ENCODE results near the gene DDX23.
A peak's percentile ranks its signal among the peaks of the same experiment; 100 is the strongest.
"Not testable (repeated sequence)": the region's sequence is repeated elsewhere in the genome, so short reads cannot be mapped to it uniquely, and the experiment has no call there.

DDX23 gene

GRCh38 chr12:48851883-48852733, at the start of gene DDX23:
DDX23 (minus strand) TSS chr12:48852163; CDS start chr12:48845782, 6,381 bp downstream.
- DNase-seq = peak; percentile 97 to 98

- DNase-seq = no peak
Measured at GRCh38 chr12:48901278-48901677, 49.3 kb upstream of the DDX23 start.

- no peak for DNase-seq
Measured at GRCh38 chr12:48899651-48900050, 47.7 kb upstream of the DDX23 start.

- DNase-seq = no peak
Measured at GRCh38 chr12:48894271-48894670, 42.3 kb upstream of the DDX23 start.

GRCh38 chr12:48890657-48891418, 38.9 kb upstream of the DDX23 start:
- peak; percentile 70 to 81 for DNase-seq

GRCh38 chr12:48889679-48890078, 37.7 kb upstream of the DDX23 start:
- no peak for DNase-seq

GRCh38 chr12:48883305-48884161, 31.6 kb upstream of the DDX23 start:
- no peak for DNase-seq

GRCh38 chr12:48882972-48883304, 31.0 kb upstream of the DDX23 start:
- no peak for DNase-seq

GRCh38 chr12:48882315-48882687, 30.3 kb upstream of the DDX23 start:
- no peak for DNase-seq

GRCh38 chr12:48881686-48882314, 29.8 kb upstream of the DDX23 start:
- no peak for DNase-seq

- DNase-seq = no peak
Measured at GRCh38 chr12:48880647-48881046, 28.7 kb upstream of the DDX23 start.

- no peak for DNase-seq
Measured at GRCh38 chr12:48878548-48878947, 26.6 kb upstream of the DDX23 start.

- no peak for DNase-seq
Measured at GRCh38 chr12:48875944-48876515, 24.1 kb upstream of the DDX23 start.

- not testable (repeated sequence) for DNase-seq
Measured at GRCh38 chr12:48873534-48873933, 21.6 kb upstream of the DDX23 start.

GRCh38 chr12:48873096-48873495, 21.1 kb upstream of the DDX23 start:
- DNase-seq = no peak

GRCh38 chr12:48869191-48869590, 17.2 kb upstream of the DDX23 start:
- DNase-seq = no peak

- no peak for DNase-seq
Measured at GRCh38 chr12:48868451-48868850, 16.5 kb upstream of the DDX23 start.

- no peak for DNase-seq
Measured at GRCh38 chr12:48866052-48866711, 14.2 kb upstream of the DDX23 start.

GRCh38 chr12:48865281-48866051, 13.5 kb upstream of the DDX23 start, which contains the start of gene RND1:
RND1 (minus strand) TSS chr12:48865870; CDS start chr12:48865767, 103 bp downstream.
- peak; percentile 86 to 92 for DNase-seq

- no peak for DNase-seq
Measured at GRCh38 chr12:48863291-48863690, 11.3 kb upstream of the DDX23 start.

- DNase-seq = no peak
Measured at GRCh38 chr12:48862760-48863159, 10.8 kb upstream of the DDX23 start.
